Adrenal gland (tissue), 12 donors: ENCODE measurements around the gene SUPT6H. TPM values are rescaled to one million over a fixed set of nuclear protein-coding genes. Genes with fewer than 3 reads are reported as not detected.

ENCODE experiments used
- DNase-seq, 7 donors: peaks; one replicate each; pipeline ENCODE4 v3.0.0-alpha.2; 2019 to 2020
- H3K27ac ChIP-seq, 5 donors: fragments of 200-600 bp; sonication (generic) in 4 of 5; 1 replicate in 3 of 5; 2 replicates in 2 of 5; pipeline versions ENCODE4 v1.5.1 to v1.8.0; 2016 to 2020; ENCODE audit warnings: mild to moderate bottlenecking in 1 of 5
- H3K27me3 ChIP-seq: fragments of 200-600 bp; 2 replicates; pipeline ENCODE4 v1.8.0; 2021
- H3K36me3 ChIP-seq, 2 donors: fragments of 200-600 bp; replicated peaks in 1 of 2; 1 replicate in 1 of 2; 2 replicates in 1 of 2; pipeline versions ENCODE4 v1.5.1 to v1.8.0; 2018 to 2022
- H3K4me1 ChIP-seq, 2 donors: fragments of 200-600 bp; replicated peaks in 1 of 2; 1 replicate in 1 of 2; 2 replicates in 1 of 2; pipeline versions ENCODE4 v1.5.1 to v1.8.0; 2018 to 2021
- H3K4me3 ChIP-seq, 4 donors: fragments of 200-600 bp; sonication (generic) in 3 of 4; one replicate each; pipeline ENCODE4 v1.5.1; 2016 to 2018
- H3K9me3 ChIP-seq, 3 donors: fragments of 200-600 bp; sonication (generic) in 1 of 3; replicated peaks in 1 of 3; 1 replicate in 2 of 3; 2 replicates in 1 of 3; pipeline versions ENCODE4 v1.5.1 to v1.8.0; 2016 to 2021
- CTCF ChIP-seq, 6 experiments: fragments of 450-650 bp in 4 of 6; fragments of 200-600 bp in 2 of 6; sonication (generic) in 1 of 6; IDR thresholded peaks; 1 replicate in 5 of 6; 2 replicates in 1 of 6; pipeline versions ENCODE4 v1.5.1 to v1.8.0; 2016 to 2021; ENCODE audit warnings: antibody characterized with exemption in 6 of 6, mild to moderate bottlenecking in 2 of 6, moderate library complexity in 1 of 6
- POLR2A ChIP-seq, 2 donors: fragments of 450-650 bp; IDR thresholded peaks; one replicate each; pipeline ENCODE4 v1.6.1; 2017; ENCODE audit warnings: antibody characterized with exemption in 2 of 2, mild to moderate bottlenecking in 2 of 2, moderate library complexity in 1 of 2
- WGBS, 4 donors: extraction: QIAGEN DNeasy Blood & Tissue Kit in 2 of 4; methylation state at CpG; one replicate each; pipeline versions ENCODE4 v1.1.5 to v1.1.7; 2013 to 2017; 5-methylcytosine and 5-hydroxymethylcytosine counted together
- intact Hi-C, 2 donors: fragments of 100-400 bp; cut with DNase I; formaldehyde crosslinking; loops; one replicate each; pipeline versions ENCODE4 v1.14.1 to v1.15.0; 2022 to 2023
- polyA plus RNA-seq, 3 donors: library from polyadenylated mRNA; stranded (reverse); fragments of 200-250 nt in 2 of 3; fragments of 350-450 nt in 1 of 3; fragmentation: Illumina TruSeq in 1 of 3; extraction: RNeasy Lipid Tissue Mini Kit (QIAGEN cat#74804) in 1 of 3; gene quantifications; one replicate each; pipeline ENCODE4 v1.2.3, GENCODE V29; 2013 to 2014
- total RNA-seq, 9 donors: library from RNA; depleted of rRNA in 4 of 9; stranded (reverse); fragments of >200 nt in 4 of 9; fragments of 120-200 nt in 1 of 9; fragmentation: NEBNext Ultra II Directional in 1 of 9; extraction: Animal tissue kit (Norgen Biotek cat#: 25700) in 1 of 9; gene quantifications; one replicate each; pipeline versions ENCODE4 v1.1.0 to v1.2.4, GENCODE V29; 2013 to 2023
- donor health status: healthy with polysubstance abuse.
- donor health status: Bipolar disorder and iron deficiency.
- donor health status: DM: yes; HTN: yes; CAD: no.
- donor health status: DM: no; HTN: no; CAD: no.
- donor health status: DM: no; HTN: no; CAD: no.
- donor health status: DM: yes; HTN: yes; CAD: no.

SUPT6H gene
- total and polyA plus RNA-seq, 12 donors, result 48.1 to 125 (median 71.4) TPM

- H3K36me3 ChIP-seq, result peaks cover 0 to 25% of the 10 kb centered on the region in 2 donors
- TF ChIP-seq CTCF (IDR thresholded peaks at IDR 0.05) (no peak), POLR2A (IDR thresholded peaks at IDR 0.05) (no peak)
- intact Hi-C loops, result loop anchor here in 1 of 2 donors (2.0 kb wide), 1 partner anchor 19 kb away; the partner anchor contains the start of gene NEK8
- 76 to 87% (median 84%) methylated on average over 3 to 18 of the region's 18 CpGs for WGBS, 4 donors
- H3K27ac ChIP-seq, result peak overlapping the region in 2 of 5 donors; percentile 8 to 98
- H3K9me3 ChIP-seq, result no peaks in the 10 kb centered on the region
- DNase-seq, result peak in 2 of 7 donors; percentile 24 to 25
- H3K4me3 ChIP-seq, result no peak overlapping the region
- peaks cover 43 to 54% of the 10 kb centered on the region in 2 donors for H3K4me1 ChIP-seq
- H3K27me3 ChIP-seq, result no peaks in the 10 kb centered on the region
Observed at GRCh38 chr17:28747801-28748750, 86.1 kb downstream of the SUPT6H start.

GRCh38 chr17:28748852-28749515 lies 87.0 kb downstream of the SUPT6H start:
- peak in 1 of 7 donors; percentile 28 for DNase-seq
- Histone ChIP-seq H3K27me3 (no peaks in the 10 kb centered on the region), H3K27ac (peak overlapping the region in 3 of 5 donors; percentile 4 to 98 (median 8)), H3K36me3 (peaks cover 0 to 25% of the 10 kb centered on the region in 2 donors), H3K4me1 (peaks cover 37 to 49% of the 10 kb centered on the region in 2 donors), H3K9me3 (no peaks in the 10 kb centered on the region), H3K4me3 (no peak overlapping the region)
- no peak for TF ChIP-seq CTCF (IDR thresholded peaks at IDR 0.05)
- no peak for TF ChIP-seq POLR2A (IDR thresholded peaks at IDR 0.05)
- 46 to 62% (median 54%) methylated on average over 8 to 18 of the region's 18 CpGs for WGBS, 4 donors
- intact Hi-C loops, result no loop called here

- H3K36me3 ChIP-seq, result peaks cover 0 to 25% of the 10 kb centered on the region in 2 donors
- no peaks in the 10 kb centered on the region for H3K9me3 ChIP-seq
- TF ChIP-seq POLR2A (IDR thresholded peaks at IDR 0.05) (no peak), CTCF (IDR thresholded peaks at IDR 0.05) (no peak)
- intact Hi-C loops, result loop anchor here in 1 of 2 donors (10.0 kb wide), 2 partner anchors 95 to 165 kb away; partner anchors contain the start of gene FAM222B
- H3K27me3 ChIP-seq, result no peaks in the 10 kb centered on the region
- peak overlapping the region in 4 of 5 donors; percentile 4 to 98 (median 42) for H3K27ac ChIP-seq
- no peak overlapping the region for H3K4me3 ChIP-seq
- peaks cover 31 to 44% of the 10 kb centered on the region in 2 donors for H3K4me1 ChIP-seq
- WGBS, 4 donors, result 28 to 56% (median 52%) methylated on average over 4 to 11 of the region's 11 CpGs
- no peak for DNase-seq
Observed at GRCh38 chr17:28749516-28750177, 87.6 kb downstream of the SUPT6H start.
